ENCODE results near the gene DMXL1. TPM values are rescaled to one million over a fixed set of nuclear protein-coding genes. Genes with fewer than 3 reads are reported as not detected.
A peak's percentile ranks its signal among the peaks of the same experiment; 100 is the strongest.

Gene DMXL1
- total and polyA plus RNA-seq, 11 donors: 8.2 to 39.0 (median 27.0) TPM

DNA sequence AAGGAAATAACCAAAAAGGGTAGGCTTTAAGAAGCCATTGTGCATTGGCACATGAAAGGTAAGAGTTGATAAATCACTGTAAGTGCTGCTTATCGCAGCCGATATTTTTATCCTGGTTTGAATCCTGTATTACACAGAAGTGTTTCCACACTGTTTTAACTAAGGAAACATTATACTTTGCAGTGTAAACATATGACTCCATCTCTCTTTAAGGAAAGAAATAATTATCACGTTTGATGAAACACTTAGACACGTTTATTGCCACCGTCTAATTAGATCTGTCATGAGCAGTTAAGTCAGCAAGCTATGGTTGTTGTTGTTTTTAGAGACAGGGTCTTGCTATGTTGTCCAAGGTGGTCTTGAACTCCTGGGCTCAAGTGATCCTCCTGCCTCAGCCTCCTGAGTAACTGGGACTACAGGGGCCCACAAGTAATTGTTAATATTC, 199.3 kb downstream of the DMXL1 start:
- intact Hi-C loops (cut with DNase I): loop anchor here in 1 of 10 donors (5.0 kb wide), 1 partner anchor 52 kb away; no protein-coding TSS in a partner anchor
- ATAC-seq (no peak), DNase-seq (no peak)
- H3K27ac ChIP-seq: peak overlapping the region in 1 of 12 donors; percentile 94
- H3K9me3 ChIP-seq: no peaks in the 10 kb centered on the region
- TF ChIP-seq CTCF (IDR thresholded peaks at IDR 0.05): no peak
- no peak for TF ChIP-seq POLR2A (IDR thresholded peaks at IDR 0.05)
- H3K4me3 ChIP-seq: peak overlapping the region in 4 of 12 donors; percentile 69 to 88 (median 78)
- H3K4me1 ChIP-seq: peaks cover 0 to 66% (median 12%) of the 10 kb centered on the region in 12 donors
- WGBS, 4 donors: 48 to 65% (median 59%) methylated on average over 5 of the region's 5 CpGs
- no peaks in the 10 kb centered on the region for H3K36me3 ChIP-seq
- H3K27me3 ChIP-seq: no peaks in the 10 kb centered on the region

GRCh38 chr5:119270960-119271757, 200.3 kb downstream of the DMXL1 start:
- Histone ChIP-seq H3K4me3 (peak overlapping the region in 1 of 12 donors; percentile 69), H3K27me3 (no peaks in the 10 kb centered on the region), H3K36me3 (no peaks in the 10 kb centered on the region), H3K9me3 (no peaks in the 10 kb centered on the region), H3K4me1 (peaks cover 0 to 74% (median 13%) of the 10 kb centered on the region in 12 donors), H3K27ac (peak overlapping the region in 1 of 12 donors; percentile 94)
- WGBS, 4 donors: 76 to 84% (median 81%) methylated on average over 6 of the region's 6 CpGs
- TF ChIP-seq POLR2A (IDR thresholded peaks at IDR 0.05): no peak
- TF ChIP-seq CTCF (IDR thresholded peaks at IDR 0.05): no peak
- intact Hi-C loops (cut with DNase I): loop anchor here in 1 of 10 donors (5.0 kb wide), 1 partner anchor 51 kb away; no protein-coding TSS in a partner anchor
- ATAC-seq (no peak), DNase-seq (no peak)

- Histone ChIP-seq H3K4me3 (peak overlapping the region in 1 of 12 donors; percentile 69), H3K27me3 (no peaks in the 10 kb centered on the region), H3K27ac (peak overlapping the region in 1 of 12 donors; percentile 94), H3K9me3 (no peaks in the 10 kb centered on the region), H3K36me3 (no peaks in the 10 kb centered on the region), H3K4me1 (peaks cover 0 to 82% (median 13%) of the 10 kb centered on the region in 12 donors)
- ATAC-seq: no peak
- 89 to 96% (median 93%) methylated on average over 2 of the region's 2 CpGs for WGBS, 4 donors
- intact Hi-C loops (cut with DNase I): loop anchor here in 1 of 10 donors (5.0 kb wide), 1 partner anchor 50 kb away; no protein-coding TSS in a partner anchor
- no peak for TF ChIP-seq CTCF (IDR thresholded peaks at IDR 0.05)
- no peak for TF ChIP-seq POLR2A (IDR thresholded peaks at IDR 0.05)
- no peak for DNase-seq
Measured at GRCh38 chr5:119271758-119272730, 201.2 kb downstream of the DMXL1 start.

Measured in heart left ventricle (tissue), 16 donors.